ENCODE measurements around the gene SBNO1. TPM values are rescaled to one million over a fixed set of nuclear protein-coding genes. Genes with fewer than 3 reads are reported as not detected.
"Not testable (repeated sequence)": the region's sequence is repeated elsewhere in the genome, so short reads cannot be mapped to it uniquely, and the experiment has no call there.

The SBNO1 gene
- total RNA-seq: 10 to 100 TPM; 18.6 to 26.4 (median 20.6) TPM

GRCh38 chr12:123364532-123365024 is at the start of gene SBNO1:
Gene SBNO1, minus strand, starts transcription at chr12:123364847. Its CDS starts 14,406 bp downstream, at chr12:123350441.
- TF ChIP-seq, protein P1, sequence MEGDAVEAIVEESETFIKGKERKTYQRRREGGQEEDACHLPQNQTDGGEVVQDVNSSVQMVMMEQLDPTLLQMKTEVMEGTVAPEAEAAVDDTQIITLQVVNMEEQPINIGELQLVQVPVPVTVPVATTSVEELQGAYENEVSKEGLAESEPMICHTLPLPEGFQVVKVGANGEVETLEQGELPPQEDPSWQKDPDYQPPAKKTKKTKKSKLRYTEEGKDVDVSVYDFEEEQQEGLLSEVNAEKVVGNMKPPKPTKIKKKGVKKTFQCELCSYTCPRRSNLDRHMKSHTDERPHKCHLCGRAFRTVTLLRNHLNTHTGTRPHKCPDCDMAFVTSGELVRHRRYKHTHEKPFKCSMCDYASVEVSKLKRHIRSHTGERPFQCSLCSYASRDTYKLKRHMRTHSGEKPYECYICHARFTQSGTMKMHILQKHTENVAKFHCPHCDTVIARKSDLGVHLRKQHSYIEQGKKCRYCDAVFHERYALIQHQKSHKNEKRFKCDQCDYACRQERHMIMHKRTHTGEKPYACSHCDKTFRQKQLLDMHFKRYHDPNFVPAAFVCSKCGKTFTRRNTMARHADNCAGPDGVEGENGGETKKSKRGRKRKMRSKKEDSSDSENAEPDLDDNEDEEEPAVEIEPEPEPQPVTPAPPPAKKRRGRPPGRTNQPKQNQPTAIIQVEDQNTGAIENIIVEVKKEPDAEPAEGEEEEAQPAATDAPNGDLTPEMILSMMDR (IDR thresholded peaks at IDR 0.05): no peak
- ATAC-seq (ENCODE audit: low FRiP score) (peak; percentile 86), DNase-seq (ENCODE audit: low spot score) (peak; percentile 64)

- no peak for ATAC-seq (ENCODE audit: low FRiP score)
- DNase-seq (ENCODE audit: low spot score): no peak
- TF ChIP-seq, protein P1 (IDR thresholded peaks at IDR 0.05): no peak
These were observed 45.4 kb upstream of the SBNO1 start for GRCh38 chr12:123410041-123410412.

GRCh38 chr12:123409284-123410040 is 44.8 kb upstream of the SBNO1 start:
- not testable (repeated sequence) for ATAC-seq (ENCODE audit: low FRiP score); DNase-seq (ENCODE audit: low spot score)

DNA sequence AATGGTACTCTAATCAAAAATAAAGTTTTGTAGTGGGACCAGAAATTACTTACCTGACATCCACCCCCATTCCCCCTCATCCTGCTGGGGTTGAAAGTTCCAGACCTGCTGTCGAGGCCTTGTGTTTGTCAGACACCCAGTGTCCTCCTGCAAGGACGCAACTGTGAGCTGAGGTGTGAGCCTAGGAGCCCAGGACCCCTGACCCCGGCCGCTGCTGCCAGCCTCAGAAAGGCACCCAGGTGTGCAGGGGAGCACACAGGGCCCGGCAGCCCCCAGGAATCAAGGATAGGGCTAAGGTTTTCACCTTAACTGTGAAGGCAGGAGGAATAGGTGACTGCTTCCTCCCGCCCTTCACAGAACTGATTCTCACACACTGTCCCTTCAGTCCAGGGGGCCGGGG is 44.0 kb upstream of the SBNO1 start:
- DNase-seq (ENCODE audit: low spot score): not testable (repeated sequence)

GRCh38 chr12:123407934-123408333 is 43.3 kb upstream of the SBNO1 start:
- ATAC-seq (ENCODE audit: low FRiP score); DNase-seq (ENCODE audit: low spot score): not testable (repeated sequence)

More for the DNA sequence above, 44.0 kb upstream of the SBNO1 start:
- not testable (repeated sequence) for ATAC-seq (ENCODE audit: low FRiP score)

DNA sequence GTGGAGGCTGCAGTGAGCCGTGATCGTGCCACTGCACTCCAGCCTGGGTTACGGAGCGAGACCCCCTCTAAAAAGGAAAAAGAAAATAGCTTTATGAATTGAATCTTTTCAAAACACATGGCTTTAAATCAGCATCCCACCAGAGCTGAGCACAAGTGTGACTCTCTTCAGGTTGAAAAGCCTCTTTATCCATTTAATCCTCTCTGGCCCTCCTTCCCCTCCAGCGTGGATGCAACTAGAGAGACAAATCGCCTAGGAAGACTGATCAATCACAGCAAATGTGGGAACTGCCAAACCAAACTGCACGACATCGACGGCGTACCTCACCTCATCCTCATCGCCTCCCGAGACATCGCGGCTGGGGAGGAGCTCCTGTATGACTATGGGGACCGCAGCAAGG is 42.6 kb upstream of the SBNO1 start:
- not testable (repeated sequence) for ATAC-seq (ENCODE audit: low FRiP score); DNase-seq (ENCODE audit: low spot score)

GRCh38 chr12:123404581-123404980 is 39.9 kb upstream of the SBNO1 start:
- ATAC-seq (ENCODE audit: low FRiP score) (no peak), DNase-seq (ENCODE audit: low spot score) (no peak)
- TF ChIP-seq, protein P1 (IDR thresholded peaks at IDR 0.05): no peak

- TF ChIP-seq, protein P1 (IDR thresholded peaks at IDR 0.05): no peak
- DNase-seq (ENCODE audit: low spot score) (no peak), ATAC-seq (ENCODE audit: low FRiP score) (no peak)
These were observed 37.4 kb upstream of the SBNO1 start for GRCh38 chr12:123401753-123402683.

DNA sequence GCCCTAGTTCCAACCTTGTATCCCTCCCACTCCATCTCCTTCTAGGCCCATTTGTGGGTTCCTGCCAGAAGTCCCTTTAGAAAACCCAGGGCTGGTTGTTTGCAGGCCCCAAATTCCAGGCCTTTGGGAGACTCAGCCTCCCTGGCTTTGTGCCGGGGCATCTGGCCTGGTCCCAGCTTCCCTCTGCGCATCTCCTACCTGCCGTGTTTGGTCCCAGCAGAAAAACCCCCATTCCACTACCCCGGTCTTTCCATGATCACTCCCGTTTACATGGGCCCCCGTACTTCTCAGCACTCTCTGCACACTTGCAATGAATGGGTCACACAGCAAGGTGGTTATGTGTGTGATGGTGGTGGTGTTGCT is 34.6 kb upstream of the SBNO1 start:
- DNase-seq (ENCODE audit: low spot score) (no peak), ATAC-seq (ENCODE audit: low FRiP score) (no peak)
- TF ChIP-seq, protein P1 (IDR thresholded peaks at IDR 0.05): no peak

All from omental fat pad (tissue), 4 donors.